Stimulated activated CD4-positive, alpha-beta T cell treated with anti-CD3 and anti-CD28 coated beads, Interleukin-1b, Interleukin-23, amount 100 ng/mL, for 48 hours (primary cell): ENCODE results near the gene AP5B1.
A peak's percentile ranks its signal among the peaks of the same experiment; 100 is the strongest.
"Not testable (repeated sequence)": the region's sequence is repeated elsewhere in the genome, so short reads cannot be mapped to it uniquely, and the experiment has no call there.

ENCODE experiments used
- DNase-seq: peaks from one replicate; pipeline ENCODE4 v3.0.0-alpha.2; 2020

AP5B1 gene

DNA sequence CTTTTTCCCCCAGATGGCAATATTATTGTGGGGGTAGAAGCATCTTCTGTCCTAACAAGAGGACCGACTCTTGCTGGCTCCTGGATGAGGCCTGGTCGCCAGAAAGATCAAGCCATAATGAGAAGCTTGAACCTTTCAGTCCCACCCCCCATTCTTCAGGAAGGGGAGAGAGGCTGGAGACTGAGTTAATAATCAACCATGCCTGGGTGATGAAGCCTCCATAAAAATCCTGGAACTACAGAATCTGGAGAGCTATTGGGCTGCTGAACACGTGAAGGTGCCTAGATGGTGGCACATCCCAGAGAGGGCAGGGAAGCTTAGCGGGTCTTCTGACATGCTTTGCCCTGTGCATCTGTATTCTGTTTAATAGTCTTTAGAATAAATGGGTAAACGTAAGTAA lies 16.3 kb downstream of the AP5B1 start:
- DNase-seq = no peak

GRCh38 chr11:65762816-65763215 lies 18.0 kb downstream of the AP5B1 start:
- not testable (repeated sequence) for DNase-seq

DNA sequence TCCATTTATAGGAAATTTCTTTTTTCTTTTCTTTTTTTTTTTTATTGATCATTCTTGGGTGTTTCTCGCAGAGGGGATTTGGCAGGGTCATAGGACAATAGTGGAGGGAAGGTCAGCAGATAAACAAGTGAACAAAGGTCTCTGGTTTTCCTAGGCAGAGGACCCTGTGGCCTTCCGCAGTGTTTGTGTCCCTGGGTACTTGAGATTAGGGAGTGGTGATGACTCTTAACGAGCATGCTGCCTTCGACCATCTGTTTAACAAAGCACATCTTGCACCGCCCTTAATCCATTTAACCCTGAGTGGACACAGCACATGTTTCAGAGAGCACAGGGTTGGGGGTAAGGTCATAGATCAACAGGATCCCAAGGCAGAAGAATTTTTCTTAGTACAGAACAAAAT lies 18.6 kb downstream of the AP5B1 start:
- not testable (repeated sequence) for DNase-seq

- DNase-seq = no peak
Observed at GRCh38 chr11:65745049-65745448, 35.7 kb downstream of the AP5B1 start.

DNA sequence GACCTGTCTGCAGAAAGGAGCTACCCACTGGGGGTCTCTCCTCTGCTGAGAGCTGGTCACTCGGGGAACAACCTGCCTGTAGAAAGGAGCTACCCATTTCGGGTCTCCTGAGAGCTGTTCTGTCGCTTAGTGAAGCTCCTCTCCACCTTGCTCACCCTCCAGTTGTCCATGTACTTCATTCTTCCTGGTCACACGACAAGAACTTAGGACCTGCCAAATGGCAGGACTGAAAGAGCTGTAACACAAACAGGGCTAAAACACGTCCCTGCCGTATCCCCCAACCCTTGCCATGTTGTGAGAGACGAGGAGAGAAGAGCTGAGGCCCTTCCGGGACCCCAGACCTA lies 36.1 kb downstream of the AP5B1 start:
- no peak for DNase-seq

DNA sequence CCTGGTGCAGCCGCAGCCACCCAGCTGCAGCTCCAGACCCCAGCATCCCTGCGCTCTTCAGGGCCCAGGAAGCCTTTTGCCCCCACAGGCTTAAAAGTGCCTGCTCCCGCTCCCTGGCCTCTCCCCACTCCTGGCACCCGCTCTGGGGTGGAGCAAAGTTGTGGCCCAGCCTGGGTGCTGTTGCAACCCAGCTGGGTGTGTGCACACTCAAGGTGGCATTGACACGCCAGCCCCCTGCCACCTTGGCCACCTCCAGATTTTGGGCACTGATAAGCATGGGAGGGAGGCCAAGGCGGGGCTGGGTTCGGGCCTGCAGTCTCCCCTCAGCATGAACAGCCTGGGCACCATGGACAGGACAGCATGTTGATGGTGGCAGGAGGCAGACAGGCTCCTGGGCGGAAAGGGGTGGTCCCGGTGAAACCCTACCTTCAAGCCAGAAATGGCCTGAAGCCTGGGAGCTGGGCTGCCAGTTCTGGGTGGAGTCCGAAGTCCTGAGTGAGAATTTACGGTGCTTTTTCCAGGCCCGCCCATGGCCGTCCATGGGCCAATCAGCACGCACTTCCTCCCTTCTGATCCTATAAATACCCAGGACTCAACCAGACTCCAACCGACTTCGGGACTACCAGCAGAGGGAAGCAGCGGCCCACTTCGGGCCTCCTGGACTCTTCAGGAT lies 36.6 kb downstream of the AP5B1 start:
- peak; percentile 21 for DNase-seq

GRCh38 chr11:65743681-65744025 lies 37.1 kb downstream of the AP5B1 start:
- DNase-seq = no peak

GRCh38 chr11:65742353-65742752 lies 38.4 kb downstream of the AP5B1 start:
- no peak for DNase-seq

- DNase-seq = no peak
Observed at GRCh38 chr11:65741185-65741584, 39.6 kb downstream of the AP5B1 start.

DNA sequence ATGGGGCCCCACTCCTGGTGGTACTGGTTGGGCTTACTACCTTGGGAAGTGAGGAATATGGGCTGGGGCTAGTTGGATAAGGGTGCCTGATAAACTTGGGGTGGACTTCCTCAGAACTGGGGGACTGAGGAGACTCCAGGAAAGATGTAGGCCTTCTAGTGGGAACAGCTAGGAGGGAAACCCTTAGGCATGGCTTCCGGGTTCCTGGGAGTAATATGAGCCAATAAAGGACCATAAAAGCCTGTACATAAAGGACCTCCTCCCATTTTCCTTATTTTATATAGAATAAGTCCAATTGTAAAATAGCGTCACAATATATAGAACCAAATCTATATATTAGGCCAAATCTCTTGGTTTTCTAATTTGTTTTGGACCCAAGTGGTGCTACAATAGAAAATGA lies 41.8 kb downstream of the AP5B1 start:
- DNase-seq = no peak

GRCh38 chr11:65736810-65737209 lies 44.0 kb downstream of the AP5B1 start:
- no peak for DNase-seq

- not testable (repeated sequence) for DNase-seq
Observed at GRCh38 chr11:65735111-65735510, 45.7 kb downstream of the AP5B1 start.

DNA sequence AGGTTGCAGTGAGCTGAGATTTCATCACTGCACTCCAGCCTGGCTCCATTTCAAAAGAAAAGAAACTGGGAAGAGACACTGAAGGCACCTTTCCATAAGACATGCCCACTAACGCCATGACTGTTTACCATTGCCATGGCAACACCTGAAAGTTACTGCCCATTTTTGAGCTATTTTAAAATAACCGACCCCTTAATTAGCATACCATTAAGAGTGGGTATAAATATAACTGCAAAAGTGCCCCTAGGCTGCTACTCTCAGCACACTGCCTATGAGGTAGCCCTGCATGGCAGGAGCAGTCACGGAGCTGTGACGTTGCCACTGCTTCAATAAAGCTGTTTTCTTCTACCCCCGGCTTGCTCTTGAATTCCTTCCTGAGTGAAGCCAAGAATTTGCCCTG lies 50.3 kb downstream of the AP5B1 start:
- no peak for DNase-seq

DNA sequence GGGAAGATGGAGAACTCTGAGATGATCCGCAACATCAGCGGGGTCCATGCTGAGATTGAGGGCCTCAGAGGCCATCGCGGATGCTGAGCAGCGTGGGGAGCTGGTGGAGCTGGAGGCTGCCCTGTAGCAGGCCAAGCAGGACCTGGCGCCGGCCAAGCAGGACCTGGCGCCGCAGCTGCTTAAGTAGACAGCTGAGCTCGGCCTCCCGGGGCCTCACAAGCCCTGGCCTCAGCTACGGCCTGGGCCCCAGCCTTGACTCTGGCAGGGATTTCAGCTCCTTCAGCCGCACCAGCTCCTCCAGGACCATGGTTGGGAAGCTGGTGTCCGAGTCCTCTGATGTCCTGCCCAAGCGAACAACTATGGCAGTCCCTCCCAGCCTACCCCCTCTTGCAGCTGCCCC lies 52.9 kb downstream of the AP5B1 start:
- DNase-seq = no peak

GRCh38 chr11:65726660-65727059 lies 54.1 kb downstream of the AP5B1 start:
- no peak for DNase-seq
